CD4-positive, alpha-beta T cell treated with Interferon gamma for 1 hour (primary cell): ENCODE results near the gene IQSEC1.

Experiments
- DNase-seq: peaks from one replicate; pipeline ENCODE4 v3.0.0-alpha.2; 2020

The IQSEC1 gene

GRCh38 chr3:12902181-12902999, 170.8 kb downstream of the IQSEC1 start:
- no peak for DNase-seq

- DNase-seq, result no peak
Observed at GRCh38 chr3:12901623-12902045, 171.6 kb downstream of the IQSEC1 start.

- no peak for DNase-seq
Observed at GRCh38 chr3:12900885-12901411, 172.3 kb downstream of the IQSEC1 start.

- DNase-seq, result no peak
Observed at GRCh38 chr3:12898965-12899755, 174.1 kb downstream of the IQSEC1 start.

DNA sequence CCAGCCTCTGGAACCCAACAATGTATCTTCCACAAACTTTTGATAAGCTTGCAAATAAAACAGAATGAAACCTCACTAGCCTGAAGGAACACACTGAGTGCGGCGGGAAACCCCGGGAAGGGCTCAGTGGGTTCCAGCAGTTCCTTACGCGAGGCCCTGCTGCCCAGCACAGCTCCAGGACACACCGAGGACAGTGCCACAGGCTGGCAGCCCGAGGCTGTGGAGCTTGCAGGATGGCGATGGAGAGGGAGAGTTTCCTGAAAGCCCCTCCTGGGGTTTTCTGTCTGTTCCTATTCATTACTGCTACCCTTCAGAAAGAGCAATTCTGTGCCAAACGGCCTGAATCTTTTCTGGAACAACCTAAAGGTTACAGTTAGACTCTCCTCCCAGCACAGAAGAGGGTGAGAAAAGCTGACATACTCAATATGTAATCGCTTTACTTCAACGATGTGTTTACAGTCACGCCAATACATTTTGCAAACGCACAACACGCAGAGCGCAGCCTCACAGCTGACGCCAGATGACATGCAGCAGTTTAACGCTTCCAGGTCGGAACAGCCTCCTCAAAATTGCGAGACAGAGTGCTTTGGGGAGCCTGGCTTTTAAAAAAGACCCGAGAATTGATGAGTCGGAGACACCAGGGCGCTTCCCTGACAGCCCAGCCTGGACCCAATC, 174.8 kb downstream of the IQSEC1 start:
- no peak for DNase-seq

DNA sequence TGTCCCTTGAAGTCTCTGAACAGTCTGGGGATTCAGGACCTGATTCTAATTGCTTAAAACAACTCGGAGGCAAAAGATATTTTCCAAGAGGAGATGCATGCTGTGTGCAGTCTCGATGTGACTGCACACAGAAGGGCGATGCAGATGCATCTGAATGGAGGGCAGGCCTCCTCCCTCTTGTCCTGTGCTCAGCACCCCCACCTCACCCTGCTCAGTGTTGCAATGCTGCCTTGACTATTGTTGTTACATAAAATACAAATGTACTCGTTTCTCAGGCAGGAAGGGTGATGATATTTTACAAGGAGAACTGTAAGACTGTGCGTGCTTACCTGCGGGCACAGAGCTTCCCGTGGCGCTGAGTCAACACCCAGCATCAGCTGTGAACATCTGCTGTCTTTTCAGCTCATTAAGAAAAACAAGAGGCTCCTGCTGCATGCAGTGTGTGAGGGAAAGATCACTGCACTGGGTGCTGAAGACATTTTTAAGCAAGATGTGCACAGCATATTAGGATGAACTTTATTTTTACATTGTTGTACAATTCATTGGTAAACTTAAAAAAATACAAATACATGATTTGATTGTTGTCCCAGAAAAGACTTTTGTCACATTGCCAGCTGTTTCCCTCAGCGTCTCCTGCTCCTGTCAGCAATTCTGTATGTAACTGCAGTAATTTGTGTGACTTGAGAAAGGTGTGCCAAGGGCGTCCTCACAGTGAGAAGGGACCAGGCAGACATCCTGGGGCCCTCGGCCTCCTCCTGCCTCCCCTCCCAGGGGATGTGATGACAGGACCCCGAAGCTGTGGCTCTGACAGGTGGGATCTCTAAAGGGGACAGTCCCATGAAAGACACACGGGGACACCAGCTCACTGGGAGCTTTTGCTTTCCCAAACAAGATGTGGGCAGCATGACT, 175.6 kb downstream of the IQSEC1 start:
- DNase-seq, result no peak

GRCh38 chr3:12896063-12896985, 176.9 kb downstream of the IQSEC1 start:
- DNase-seq, result no peak

- no peak for DNase-seq
Observed at GRCh38 chr3:12895391-12896062, 177.7 kb downstream of the IQSEC1 start.

GRCh38 chr3:12894629-12895028, 178.6 kb downstream of the IQSEC1 start:
- no peak for DNase-seq

DNA sequence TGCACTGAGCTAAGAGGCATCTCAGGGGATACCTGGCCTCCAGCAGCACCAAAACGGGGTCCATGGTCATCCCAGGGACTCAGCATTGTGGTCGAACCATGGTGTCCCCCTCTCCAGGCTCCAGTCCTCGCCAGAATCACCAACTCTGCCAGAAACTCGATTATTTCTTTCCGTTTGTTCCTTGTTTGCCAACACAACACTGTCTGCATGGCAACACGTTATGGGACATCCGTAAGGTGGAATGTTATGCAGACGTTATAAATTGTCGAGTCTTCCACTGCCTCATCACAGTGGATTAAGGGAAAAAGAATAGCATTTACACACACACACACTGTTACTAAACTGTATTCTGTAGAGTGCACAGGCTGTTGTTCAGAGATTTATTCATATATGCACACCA, 179.4 kb downstream of the IQSEC1 start:
- DNase-seq, result no peak

DNA sequence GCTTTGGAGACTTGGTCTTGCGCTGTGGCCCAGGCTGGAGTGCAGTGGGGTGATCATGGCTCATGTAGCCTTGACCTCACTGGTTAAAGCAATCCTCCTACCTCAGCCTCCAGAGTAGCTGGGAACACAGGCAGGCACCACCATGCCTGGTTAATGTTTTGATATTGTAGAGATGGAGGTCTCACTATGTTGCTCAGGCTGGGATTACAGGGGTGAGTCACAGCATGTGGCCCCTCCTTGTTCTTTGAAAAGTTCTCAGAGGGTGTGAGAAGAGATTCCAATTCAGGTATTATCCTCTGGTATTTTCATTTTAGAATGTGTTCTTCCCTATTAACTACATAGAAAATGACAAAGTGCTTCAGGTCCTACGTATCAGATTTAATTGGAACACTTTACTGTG, 180.0 kb downstream of the IQSEC1 start:
- no peak for DNase-seq

GRCh38 chr3:12892840-12893189, 180.4 kb downstream of the IQSEC1 start:
- no peak for DNase-seq

DNA sequence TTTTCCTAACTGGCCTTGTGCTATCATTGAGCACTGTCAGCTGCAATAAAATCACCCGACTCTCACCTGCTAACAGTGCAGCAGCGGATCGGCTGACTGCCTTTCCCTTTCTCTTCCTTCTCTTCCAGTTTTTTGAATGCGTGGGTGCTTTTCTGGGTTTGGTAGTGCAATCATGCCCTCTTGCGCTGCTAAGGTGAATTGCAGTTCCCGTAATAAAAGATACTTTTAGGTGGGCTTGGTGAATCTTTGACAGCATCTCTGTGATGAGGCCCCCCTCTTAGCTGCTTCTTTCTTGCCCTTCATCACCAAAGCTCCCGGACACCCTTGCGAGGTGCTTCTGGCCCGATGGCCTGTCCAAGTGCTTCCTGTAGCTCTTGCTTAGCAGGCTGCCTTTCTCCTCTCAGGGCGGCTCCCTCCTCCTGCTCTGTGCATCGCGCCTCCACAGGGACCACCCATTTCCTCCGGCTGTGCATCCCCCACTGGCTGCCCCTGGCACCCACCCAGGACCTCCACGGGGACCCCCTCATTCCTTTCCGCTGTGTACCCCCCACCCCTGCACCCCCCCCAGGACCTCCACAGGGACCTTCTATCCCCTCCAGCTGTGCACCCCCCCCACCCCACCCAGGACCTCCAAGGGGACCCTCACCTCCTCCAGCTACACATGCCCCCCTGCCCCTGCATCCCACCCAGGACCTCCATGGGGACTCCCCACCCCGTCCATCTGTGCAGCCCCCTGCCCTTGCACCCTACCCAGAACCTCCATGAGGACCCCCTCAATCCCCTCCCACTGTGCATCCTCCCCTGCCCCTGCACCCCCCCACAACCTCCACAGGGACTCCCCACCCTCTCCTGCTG, 181.0 kb downstream of the IQSEC1 start:
- no peak for DNase-seq

DNA sequence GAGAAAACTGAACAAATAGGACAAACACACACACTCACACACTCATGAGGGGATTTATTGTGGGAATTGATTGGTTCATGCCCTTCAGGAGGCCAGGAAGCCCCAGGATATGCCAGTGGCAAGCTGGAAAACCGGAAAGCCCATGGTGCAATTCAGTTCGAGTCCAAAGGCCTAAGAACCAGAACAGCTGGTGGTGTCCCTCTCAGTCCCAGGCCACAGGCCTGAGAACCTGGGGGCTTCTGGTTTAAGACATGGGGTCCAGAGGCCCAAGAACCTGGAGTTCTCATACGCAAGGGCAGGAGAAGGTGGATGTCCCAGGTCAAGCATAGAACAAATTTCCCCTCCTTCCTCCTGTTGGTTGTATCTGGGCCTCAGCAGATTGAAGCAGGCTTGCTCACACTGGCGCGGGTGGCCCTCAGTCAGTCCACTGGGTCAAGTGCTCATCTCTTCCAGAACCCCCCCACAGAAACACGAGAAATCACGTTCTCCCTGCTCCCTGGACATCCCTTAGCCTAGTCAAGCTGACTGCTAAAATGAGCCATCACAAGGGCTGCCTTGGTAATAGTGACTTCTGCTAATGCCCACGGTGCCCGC, 181.7 kb downstream of the IQSEC1 start:
- no peak for DNase-seq

DNA sequence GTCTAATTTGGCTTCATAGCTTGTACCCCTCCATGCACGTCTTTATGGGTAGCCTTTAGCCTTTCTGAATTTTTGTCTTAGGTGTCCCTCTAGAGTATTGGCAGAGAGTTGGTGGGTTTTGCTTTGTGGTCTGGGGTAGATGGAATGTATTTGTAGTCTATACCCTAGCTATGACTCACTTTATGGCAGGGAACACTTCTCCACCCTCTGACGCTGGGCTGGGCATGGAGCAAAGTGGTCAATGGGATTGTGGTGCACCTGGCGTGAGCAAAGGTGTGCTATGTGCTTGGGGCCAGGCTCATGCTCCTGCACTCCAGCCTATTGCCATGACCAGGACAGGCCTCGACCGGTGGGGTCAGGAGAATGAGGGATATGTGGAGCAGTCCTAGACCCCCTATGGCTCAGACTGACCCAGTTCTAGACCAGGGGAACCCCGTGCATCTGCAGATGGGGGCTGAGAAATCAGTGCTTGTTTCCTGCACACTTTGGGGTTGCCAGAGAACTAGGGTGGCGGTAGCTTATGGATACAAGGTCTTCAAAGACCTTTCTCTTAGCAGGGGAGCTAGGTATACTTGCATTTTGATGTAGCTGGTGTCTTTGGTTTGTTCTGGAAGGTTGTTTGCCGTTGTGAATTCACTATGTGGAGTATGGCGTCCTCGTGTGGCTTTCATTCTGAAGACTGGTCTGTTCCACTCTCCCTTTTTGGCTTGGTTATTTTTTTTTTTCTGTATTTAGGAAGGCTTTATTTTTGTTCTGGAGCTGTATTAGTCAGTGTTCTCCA, 182.4 kb downstream of the IQSEC1 start:
- DNase-seq, result no peak

DNA sequence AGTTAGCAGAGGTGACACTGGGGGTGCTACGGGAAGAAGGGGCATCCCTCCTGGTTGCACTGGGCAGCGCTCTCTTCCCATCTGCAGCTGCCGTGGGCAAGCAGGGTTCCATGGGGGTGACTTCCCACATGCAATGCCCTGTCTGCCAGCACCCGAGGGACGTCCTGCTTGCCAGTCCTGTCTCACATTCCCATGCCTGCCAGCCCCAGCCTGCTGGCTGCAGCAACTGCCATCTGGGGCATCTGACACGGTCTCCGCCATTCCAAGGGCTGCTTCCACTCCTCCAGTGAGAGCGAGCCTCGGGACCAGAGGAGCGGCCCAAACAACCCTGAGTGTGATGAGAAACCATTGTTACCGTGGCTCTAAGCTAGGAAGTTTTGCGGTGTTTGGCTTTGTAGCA, 186.5 kb downstream of the IQSEC1 start:
- no peak for DNase-seq

DNA sequence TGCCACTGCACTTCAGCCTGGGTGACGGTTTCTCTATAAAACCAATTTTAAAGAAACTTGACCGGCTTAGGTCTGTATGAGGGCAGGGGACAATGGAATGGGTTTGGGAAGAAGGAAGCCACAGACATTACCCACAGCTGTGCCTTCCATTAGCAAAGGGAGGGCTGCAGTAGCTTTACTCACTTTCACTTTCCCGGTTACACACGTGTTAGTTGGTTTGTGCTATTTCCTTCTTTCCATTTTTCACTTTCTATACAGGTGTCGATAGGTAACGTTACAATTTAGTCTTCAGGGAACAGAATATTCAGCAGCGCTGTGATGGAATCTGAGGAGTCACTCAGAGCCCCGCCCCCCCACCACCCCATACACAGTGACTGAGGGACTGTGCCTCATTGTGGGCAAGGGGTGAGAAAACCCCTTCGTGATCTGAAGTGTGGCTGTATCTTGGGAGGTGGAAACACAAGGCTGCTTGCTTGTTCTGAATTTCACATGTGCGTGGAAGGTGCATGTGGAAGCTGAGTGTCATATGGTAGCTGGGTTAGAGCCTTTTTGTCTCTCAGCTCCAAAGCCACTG, 187.0 kb downstream of the IQSEC1 start:
- no peak for DNase-seq

GRCh38 chr3:12885583-12885930, 187.7 kb downstream of the IQSEC1 start:
- DNase-seq, result no peak
